IMR-90 (cell line): Measurements from ENCODE around the gene TOGARAM2. TPM values are rescaled to one million over a fixed set of nuclear protein-coding genes. Genes with fewer than 3 reads are reported as not detected.

ENCODE experiments used
- ATAC-seq: fragments of 200-7000 bp; cut with Tn5 transposase; 2 replicates; pipeline ENCODE4 v1.9.1; 2020; ENCODE audit warnings: low read depth, mild to moderate bottlenecking, moderate library complexity
- BruUV-seq: library from RNA; stranded (reverse); fragments of 400-500 nt; replicated peaks from 2 replicates; lab custom pipeline; 2021; lab: Mats Ljungman, UMichigan
- CTCF ChIA-PET: fragments of 300-600 bp; formaldehyde crosslinking; extraction: SDS; loops from one replicate; lab custom pipeline; 2021; ENCODE audit warnings: antibody characterized with exemption; lab: Yijun Ruan, JAX
- POLR2A ChIA-PET: fragments of 300-600 bp; sonication (Branson Sonifier 250); formaldehyde crosslinking; loops from one replicate; lab custom pipeline; 2022; ENCODE audit warnings: antibody characterized with exemption; ENCODE audit not compliant: unreplicated experiment; lab: Charles Lee
- DNase-seq: peaks from one replicate; pipeline ENCODE4 v3.0.0; 2013
- H2AFZ ChIP-seq: replicated peaks from 2 replicates; pipeline ENCODE3; 2013; ENCODE audit warnings: low read length, mild to moderate bottlenecking; ENCODE audit not compliant: poor library complexity
- H2AK5ac ChIP-seq: 2 replicates; pipeline ENCODE4 v1.6.1; 2013; ENCODE audit warnings: low read depth, low read length, inconsistent platforms
- H2AK9ac ChIP-seq: replicated peaks from 2 replicates; pipeline ENCODE3; 2013; ENCODE audit warnings: mild to moderate bottlenecking, low read depth, low read length, moderate library complexity; ENCODE audit not compliant: poor library complexity
- H2BK120ac ChIP-seq: 2 replicates; pipeline ENCODE4 v1.6.1; 2013; ENCODE audit warnings: low read depth, low read length, inconsistent platforms
- H2BK15ac ChIP-seq: 3 replicates; pipeline ENCODE4 v1.6.1; 2013; ENCODE audit warnings: low read depth, low read length, inconsistent platforms
- H2BK20ac ChIP-seq: 2 replicates; pipeline ENCODE4 v1.6.1; 2013; ENCODE audit warnings: low read depth, mild to moderate bottlenecking, inconsistent platforms, low read length, moderate library complexity
- H2BK5ac ChIP-seq: 2 replicates; pipeline ENCODE4 v1.6.1; 2013; ENCODE audit warnings: mild to moderate bottlenecking, low read depth, low read length, inconsistent platforms; ENCODE audit not compliant: poor library complexity, severe bottlenecking
- H3K14ac ChIP-seq: replicated peaks from 2 replicates; pipeline ENCODE4 v1.6.1; 2013; ENCODE audit warnings: low read depth, low read length, inconsistent platforms
- H3K18ac ChIP-seq: 2 replicates; pipeline ENCODE4 v1.6.1; 2013; ENCODE audit warnings: low read depth, low read length, control low read depth
- H3K23ac ChIP-seq: 2 replicates; pipeline ENCODE4 v1.6.1; 2013; ENCODE audit warnings: low read depth, low read length, inconsistent platforms
- H3K27ac ChIP-seq: 2 replicates; pipeline ENCODE4 v1.5.1; 2013; ENCODE audit warnings: mild to moderate bottlenecking, control low read depth, low read length; ENCODE audit not compliant: insufficient read depth
- H3K27me3 ChIP-seq: 2 replicates; pipeline ENCODE4 v1.6.1; 2013; ENCODE audit warnings: low read length; ENCODE audit not compliant: control insufficient read depth, insufficient read depth
- H3K36me3 ChIP-seq: 2 replicates; pipeline ENCODE4 v1.6.1; 2013; ENCODE audit warnings: low read length, mixed read lengths; ENCODE audit not compliant: control insufficient read depth, insufficient read depth
- H3K4ac ChIP-seq: 2 replicates; pipeline ENCODE4 v1.6.1; 2013; ENCODE audit warnings: low read depth, low read length, inconsistent platforms
- H3K4me1 ChIP-seq: 2 replicates; pipeline ENCODE4 v1.6.1; 2013; ENCODE audit warnings: low read length, mixed read lengths; ENCODE audit not compliant: control insufficient read depth, insufficient read depth
- H3K4me2 ChIP-seq: 2 replicates; pipeline ENCODE4 v1.6.1; 2013; ENCODE audit warnings: low read depth, mild to moderate bottlenecking, control low read depth, low read length, moderate library complexity
- H3K4me3 ChIP-seq: 2 replicates; pipeline ENCODE4 v1.5.1; 2013; ENCODE audit warnings: low read depth, mild to moderate bottlenecking, control low read depth, low read length, moderate library complexity; ENCODE audit not compliant: insufficient read depth
- H3K56ac ChIP-seq: 2 replicates; pipeline ENCODE4 v1.6.1; 2013; ENCODE audit warnings: low read length, inconsistent platforms; ENCODE audit not compliant: insufficient read depth; ENCODE audit errors: extremely low read depth
- H3K79me1 ChIP-seq, 2 experiments: 2 replicates each; pipeline ENCODE4 v1.6.1; 2013; ENCODE audit warnings: low read length in 2 of 2, inconsistent platforms in 1 of 2, low read depth in 1 of 2
- H3K9ac ChIP-seq: 2 replicates; pipeline ENCODE4 v1.6.1; 2013; ENCODE audit warnings: low read depth, low read length, control low read depth
- H3K9me1 ChIP-seq: 2 replicates; pipeline ENCODE4 v1.6.1; 2013; ENCODE audit warnings: low read length, inconsistent platforms; ENCODE audit not compliant: insufficient read depth
- H3K9me3 ChIP-seq: 2 replicates; pipeline ENCODE4 v1.6.1; 2013; ENCODE audit warnings: low read length; ENCODE audit not compliant: control insufficient read depth, insufficient read depth
- H4K20me1 ChIP-seq: 2 replicates; pipeline ENCODE4 v1.6.1; 2013; ENCODE audit warnings: low read length, inconsistent platforms; ENCODE audit not compliant: insufficient read depth
- H4K5ac ChIP-seq: 2 replicates; pipeline ENCODE4 v1.6.1; 2013; ENCODE audit warnings: mild to moderate bottlenecking, low read depth, low read length, control low read depth
- H4K8ac ChIP-seq, 2 experiments: 2 replicates each; pipeline ENCODE4 v1.6.1; 2013; ENCODE audit warnings: low read depth in 2 of 2, low read length in 2 of 2, control low read depth in 1 of 2, inconsistent platforms in 1 of 2
- H4K91ac ChIP-seq: 2 replicates; pipeline ENCODE4 v1.6.1; 2013; ENCODE audit warnings: low read depth, low read length, inconsistent platforms; ENCODE audit not compliant: insufficient read depth
- CEBPB ChIP-seq: IDR thresholded peaks from 2 replicates; pipeline ENCODE4 v1.6.1; 2012; ENCODE audit warnings: low read depth, low read length, improper control_type of control experiment
- FOS ChIP-seq: fragments of 150-350 bp; IDR thresholded peaks from 2 replicates; pipeline ENCODE4 v1.6.1; 2016; ENCODE audit warnings: low read depth, low read length
- MXI1 ChIP-seq: IDR thresholded peaks from 2 replicates; pipeline ENCODE4 v1.6.1; 2012; ENCODE audit warnings: low read depth, mild to moderate bottlenecking, low read length, moderate library complexity, borderline replicate concordance
- POLR2A ChIP-seq: IDR thresholded peaks from 2 replicates; pipeline ENCODE4 v1.6.1; 2012; ENCODE audit warnings: mild to moderate bottlenecking, low read depth, low read length
- RFX5 ChIP-seq: IDR thresholded peaks from 2 replicates; pipeline ENCODE4 v1.8.0; 2012; ENCODE audit warnings: low read depth, mild to moderate bottlenecking, low read length, moderate library complexity
- WGBS, 2 experiments: methylation state at CpG; one replicate each; pipeline versions ENCODE4 v1.1.5 to v1.1.7; 2013; ENCODE audit warnings: missing lambda C conversion rate in 2 of 2; ENCODE audit not compliant: insufficient read length in 1 of 2; ENCODE audit errors: extremely low coverage in 2 of 2; 5-methylcytosine and 5-hydroxymethylcytosine counted together
- dilution Hi-C: fragments of 300-500 bp; cut with HindIII; formaldehyde crosslinking; loops from one replicate; pipeline ENCODE4 v1.14.3; 2018; ENCODE audit warnings: low sequenced_read_pairs; ENCODE audit not compliant: unreplicated experiment
- in situ Hi-C: fragments of 300-500 bp; cut with MboI; formaldehyde crosslinking; loops from 3 replicates; pipeline ENCODE4 v1.14.3; 2019; ENCODE audit warnings: low sequenced_read_pairs, inconsistent platforms, mixed read lengths
- intact Hi-C: fragments of 100-400 bp; cut with micrococcal nuclease; formaldehyde crosslinking; loops from 2 replicates; pipeline ENCODE4 v1.10.0; 2022
- polyA plus RNA-seq, 3 experiments: library from polyadenylated mRNA; depleted of rRNA; stranded (reverse); fragments of >200 nt; gene quantifications; 2 replicates each; pipeline ENCODE4 v1.2.3, GENCODE V29; 2012; ENCODE audit warnings: low replicate concordance in 1 of 3
- total RNA-seq: library from RNA; depleted of rRNA; stranded (reverse); fragments of >200 nt; gene quantifications from 2 replicates; pipeline ENCODE4 v1.2.3, GENCODE V29; 2012
- TF ChIP-seq, protein P1 (sequence below): fragments of 150-350 bp; IDR thresholded peaks from 2 replicates; pipeline ENCODE4 v1.6.1; 2017; ENCODE audit warnings: mild to moderate bottlenecking, antibody characterized with exemption, low read length, low read depth

TOGARAM2 gene
- total and polyA plus RNA-seq, 2 of the 4 experiments (the other 2 are of a cell fraction), result under 0.01 to 0.38 TPM

DNA sequence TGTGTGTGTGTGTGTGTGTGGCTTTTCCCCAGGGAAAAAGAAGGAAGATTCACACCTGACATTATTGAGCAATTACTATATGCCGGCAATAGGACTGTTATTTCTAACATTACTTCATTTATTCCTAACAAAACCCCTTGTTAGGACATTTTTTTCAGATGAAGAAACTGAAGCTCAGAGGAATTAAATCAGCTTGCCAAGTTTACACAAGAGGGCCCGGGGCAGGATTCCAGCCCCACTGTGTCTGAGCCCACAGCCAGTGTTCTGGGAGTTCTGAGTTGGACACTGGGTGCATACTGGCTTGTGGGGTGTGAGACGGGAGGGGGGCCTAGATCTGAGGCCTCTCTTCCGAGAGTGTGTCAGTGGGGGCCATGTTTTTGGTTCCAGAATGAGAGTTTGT lies 9.9 kb downstream of the TOGARAM2 start:
- Histone ChIP-seq H3K4me1 (peaks cover 18% of the 10 kb centered on the region), H4K8ac (peak overlapping the region; percentile 1 to 28; a peak in 2 of 4 replicates), H2BK20ac (peak overlapping the region; percentile 79; the same call in 1 of the 2 replicates), H3K79me1 (no peaks in the 10 kb centered on the region), H3K23ac (peak overlapping the region; percentile 8; the same call in 1 of the 2 replicates), H2BK15ac (no peak overlapping the region), H3K9me3 (no peaks in the 10 kb centered on the region), H3K27ac (peak overlapping the region; percentile 46; the same call in 1 of the 2 replicates), H3K9me1 (peaks cover 6% of the 10 kb centered on the region; the same call in 1 of the 2 replicates), H2AK5ac (peak overlapping the region; percentile 1; the same call in 1 of the 2 replicates), H2BK120ac (peak overlapping the region; percentile 71), H3K4me2 (peak overlapping the region; percentile 2; the same call in 1 of the 2 replicates), H4K5ac (peak overlapping the region; percentile 21; the same call in 1 of the 2 replicates), H3K56ac (no peak overlapping the region), H3K27me3 (peaks cover 2% of the 10 kb centered on the region), H2AK9ac (no peak overlapping the region), H4K20me1 (no peaks in the 10 kb centered on the region), H3K4ac (peak overlapping the region; percentile 68), H4K91ac (peak overlapping the region; percentile 41; the same call in 1 of the 2 replicates), H3K14ac (no peak overlapping the region), H2BK5ac (peak overlapping the region; percentile 6), H3K18ac (peak overlapping the region; percentile 76; the same call in 1 of the 2 replicates), H3K4me3 (no peak overlapping the region), H2AFZ (peak overlapping the region; percentile 60), H3K9ac (no peak overlapping the region), H3K36me3 (no peaks in the 10 kb centered on the region)
- no CpG with 5 or more reads among the region's 4 CpGs for WGBS, 2 experiments
- CTCF ChIA-PET, result no interaction called here
- TF ChIP-seq, protein P1, sequence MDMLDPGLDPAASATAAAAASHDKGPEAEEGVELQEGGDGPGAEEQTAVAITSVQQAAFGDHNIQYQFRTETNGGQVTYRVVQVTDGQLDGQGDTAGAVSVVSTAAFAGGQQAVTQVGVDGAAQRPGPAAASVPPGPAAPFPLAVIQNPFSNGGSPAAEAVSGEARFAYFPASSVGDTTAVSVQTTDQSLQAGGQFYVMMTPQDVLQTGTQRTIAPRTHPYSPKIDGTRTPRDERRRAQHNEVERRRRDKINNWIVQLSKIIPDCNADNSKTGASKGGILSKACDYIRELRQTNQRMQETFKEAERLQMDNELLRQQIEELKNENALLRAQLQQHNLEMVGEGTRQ, result no peak
- TF ChIP-seq MXI1, result no peak
- TF ChIP-seq FOS, result no peak
- TF ChIP-seq RFX5, result no peak
- TF ChIP-seq CEBPB, result peak; percentile 71
- no peak for TF ChIP-seq POLR2A
- POLR2A ChIA-PET, result no interaction called here
- peak; percentile 85 for ATAC-seq
- in situ Hi-C loops (no loop called here), dilution Hi-C loops (no loop called here), intact Hi-C loops (no loop called here)
- BruUV-seq, result no TSS peak
- DNase-seq, result peak; percentile 78
